GM12801 (cell line): ENCODE results near the gene ARPC5L.

ENCODE experiments used
- TF ChIP-seq, protein P1 (sequence below): IDR thresholded peaks from one replicate; pipeline ENCODE4 v1.5.1; 2011; ENCODE audit warnings: control low read depth; ENCODE audit not compliant: insufficient read length; ENCODE audit errors: extremely low read depth

The ARPC5L gene

DNA sequence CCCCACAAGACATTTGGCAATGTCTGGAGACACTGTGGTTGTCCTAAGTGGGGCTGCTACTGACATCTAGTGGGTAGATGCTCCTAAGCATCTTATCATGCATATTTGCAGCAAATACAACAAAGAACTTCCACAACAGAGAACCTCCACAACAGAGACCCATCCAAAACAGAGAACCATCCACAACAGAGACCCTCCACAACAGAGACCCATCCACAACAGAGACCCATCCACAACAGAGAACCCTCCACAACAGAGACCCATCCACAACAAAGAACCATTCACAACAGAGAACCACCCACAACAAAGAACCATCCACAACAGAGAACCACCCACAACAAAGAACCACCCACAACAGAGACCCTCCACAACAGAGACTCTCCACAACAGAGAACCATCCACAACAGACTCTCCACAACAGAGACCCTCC, 32.8 kb downstream of the ARPC5L start:
- TF ChIP-seq, protein P1, sequence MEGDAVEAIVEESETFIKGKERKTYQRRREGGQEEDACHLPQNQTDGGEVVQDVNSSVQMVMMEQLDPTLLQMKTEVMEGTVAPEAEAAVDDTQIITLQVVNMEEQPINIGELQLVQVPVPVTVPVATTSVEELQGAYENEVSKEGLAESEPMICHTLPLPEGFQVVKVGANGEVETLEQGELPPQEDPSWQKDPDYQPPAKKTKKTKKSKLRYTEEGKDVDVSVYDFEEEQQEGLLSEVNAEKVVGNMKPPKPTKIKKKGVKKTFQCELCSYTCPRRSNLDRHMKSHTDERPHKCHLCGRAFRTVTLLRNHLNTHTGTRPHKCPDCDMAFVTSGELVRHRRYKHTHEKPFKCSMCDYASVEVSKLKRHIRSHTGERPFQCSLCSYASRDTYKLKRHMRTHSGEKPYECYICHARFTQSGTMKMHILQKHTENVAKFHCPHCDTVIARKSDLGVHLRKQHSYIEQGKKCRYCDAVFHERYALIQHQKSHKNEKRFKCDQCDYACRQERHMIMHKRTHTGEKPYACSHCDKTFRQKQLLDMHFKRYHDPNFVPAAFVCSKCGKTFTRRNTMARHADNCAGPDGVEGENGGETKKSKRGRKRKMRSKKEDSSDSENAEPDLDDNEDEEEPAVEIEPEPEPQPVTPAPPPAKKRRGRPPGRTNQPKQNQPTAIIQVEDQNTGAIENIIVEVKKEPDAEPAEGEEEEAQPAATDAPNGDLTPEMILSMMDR: no peak

DNA sequence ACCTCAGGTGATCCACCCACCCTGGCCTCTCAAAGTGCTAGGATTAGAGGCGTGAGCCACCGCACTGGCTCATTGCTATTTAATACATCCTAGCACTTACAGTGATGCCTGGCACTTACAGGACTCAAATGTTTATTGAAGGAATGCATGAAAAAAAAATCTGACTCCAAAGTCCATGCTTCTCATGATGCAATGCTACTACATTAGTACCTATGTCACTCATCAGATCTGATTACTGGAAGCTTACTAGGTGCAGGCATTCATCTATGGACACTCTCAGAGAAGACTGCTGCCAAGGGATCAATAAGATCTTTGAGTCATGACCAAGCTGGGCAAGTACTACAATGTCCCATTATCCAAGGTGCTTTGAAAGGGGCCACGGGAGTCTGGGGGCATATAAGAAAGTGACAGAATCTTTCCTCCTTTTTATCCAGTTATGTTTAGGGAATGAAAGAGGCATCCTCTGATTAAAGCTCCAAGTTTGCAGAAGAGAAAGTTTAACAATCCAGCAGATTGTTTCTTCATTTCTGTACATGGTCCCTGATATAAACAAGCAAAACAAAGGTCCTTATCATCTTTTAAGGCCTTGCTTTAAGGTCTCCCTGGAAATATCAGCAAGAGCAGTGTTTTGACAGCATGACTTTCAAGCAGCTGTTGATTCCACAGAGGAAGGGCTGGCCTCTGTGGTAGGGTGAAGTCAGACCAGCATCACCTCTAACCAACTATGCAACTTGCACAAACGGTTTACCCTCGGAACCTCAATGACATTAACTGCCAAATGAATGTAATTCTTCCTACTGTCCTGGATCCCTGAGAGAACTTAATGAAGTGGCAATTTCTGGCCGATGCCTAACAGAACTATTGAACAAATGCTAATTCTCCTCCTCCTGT, 35.9 kb downstream of the ARPC5L start:
- TF ChIP-seq, protein P1: no peak

DNA sequence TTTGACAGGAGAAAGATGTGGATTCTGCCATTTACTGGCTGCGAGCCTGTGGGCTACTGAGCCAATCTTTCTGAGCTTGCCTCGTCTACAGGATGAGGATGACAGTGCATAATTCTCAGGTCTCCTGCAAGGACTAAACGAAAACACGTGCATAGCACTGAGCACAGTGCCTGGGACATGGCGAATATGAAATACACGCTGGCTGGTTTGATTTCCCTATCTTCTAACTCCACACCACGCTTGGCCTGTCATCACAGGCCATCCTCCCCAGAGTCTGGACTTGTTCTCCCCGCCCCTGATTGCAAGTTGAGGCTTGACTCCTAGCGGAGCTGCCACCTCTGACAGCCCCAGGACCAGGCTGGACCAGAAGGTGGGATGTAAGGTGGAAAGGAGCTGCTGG, 37.9 kb downstream of the ARPC5L start:
- TF ChIP-seq, protein P1: no peak

DNA sequence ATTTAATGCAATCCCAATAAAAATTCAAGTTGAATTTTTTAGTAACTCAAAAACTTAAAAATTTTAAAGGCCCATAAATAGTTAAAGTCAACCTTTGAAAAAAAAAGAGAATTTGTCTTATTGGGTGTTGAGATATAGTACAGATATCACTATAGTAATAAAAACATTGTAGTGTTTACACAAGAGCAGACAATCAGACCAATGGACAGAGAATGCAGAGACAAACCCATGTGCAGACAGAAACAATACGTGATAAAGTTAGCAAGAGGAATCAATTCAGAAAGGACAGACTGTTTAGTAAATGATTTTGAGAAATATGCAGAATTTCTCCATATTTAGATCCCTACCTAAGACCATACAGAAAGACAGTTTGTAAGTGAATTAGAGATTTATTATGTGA, 45.0 kb downstream of the ARPC5L start:
- TF ChIP-seq, protein P1: no peak

DNA sequence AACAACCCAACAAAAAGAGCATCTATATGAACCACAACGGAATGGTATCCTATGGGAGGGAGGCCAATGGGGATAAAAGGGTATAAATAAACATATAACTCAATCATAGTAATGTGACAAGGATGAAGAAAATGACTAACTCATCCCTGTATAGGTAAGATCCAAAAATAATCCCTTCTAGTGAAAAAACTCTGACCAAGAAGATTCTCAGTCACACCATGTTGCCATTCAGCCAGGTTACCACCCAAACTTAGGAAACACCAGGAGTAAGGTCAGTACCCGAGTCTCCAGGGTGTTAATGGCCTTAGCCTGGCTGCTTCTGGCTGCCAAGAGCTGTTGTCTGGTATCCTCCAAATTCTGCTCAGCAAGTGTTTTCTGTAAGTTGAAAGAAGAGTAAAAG, 46.2 kb downstream of the ARPC5L start:
- TF ChIP-seq, protein P1: no peak

GRCh38 chr9:124911766-124912165, 49.8 kb downstream of the ARPC5L start:
- TF ChIP-seq, protein P1: no peak

DNA sequence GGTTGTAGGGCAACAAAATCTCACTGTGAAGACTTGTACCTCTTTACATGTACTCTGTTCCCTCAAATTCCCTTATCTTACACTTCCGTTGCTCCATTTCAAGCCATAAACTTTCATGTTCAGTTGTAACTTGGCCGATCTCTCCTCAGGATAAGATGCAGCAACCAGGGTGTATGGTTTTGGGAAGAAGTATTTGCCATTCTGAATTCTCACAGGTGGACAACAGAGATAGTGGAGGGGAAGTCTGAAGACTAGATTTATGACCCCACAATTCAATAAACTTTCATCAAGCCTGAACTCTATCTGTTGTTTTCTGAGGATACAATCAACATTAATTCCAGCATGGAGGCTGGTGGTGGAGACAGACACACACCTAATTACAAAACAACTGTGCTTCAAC, 51.4 kb downstream of the ARPC5L start:
- TF ChIP-seq, protein P1: no peak
